Measurements from ENCODE around the gene SEC14L3.

The SEC14L3 gene

DNA sequence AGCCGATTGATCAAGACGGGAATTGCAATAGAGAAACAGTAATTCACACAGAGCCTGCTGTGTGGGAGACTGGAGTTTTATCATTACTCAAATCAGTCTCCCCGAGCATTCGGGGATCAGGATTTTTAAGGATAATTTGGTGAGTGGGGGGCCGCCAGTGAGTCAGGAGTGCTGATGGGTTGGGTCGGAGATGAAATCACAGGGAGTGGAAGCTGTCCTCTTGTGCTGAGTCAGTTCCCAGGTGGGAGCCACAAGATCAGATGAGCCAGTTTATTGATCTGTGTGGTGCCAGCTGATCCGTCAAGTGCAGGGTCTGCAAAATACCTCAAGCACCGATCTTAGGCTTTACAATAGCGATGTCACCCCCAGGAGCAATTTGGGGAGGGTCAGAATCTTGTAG lies 30.7 kb downstream of the SEC14L3 start:
- no peak for DNase-seq

DNA sequence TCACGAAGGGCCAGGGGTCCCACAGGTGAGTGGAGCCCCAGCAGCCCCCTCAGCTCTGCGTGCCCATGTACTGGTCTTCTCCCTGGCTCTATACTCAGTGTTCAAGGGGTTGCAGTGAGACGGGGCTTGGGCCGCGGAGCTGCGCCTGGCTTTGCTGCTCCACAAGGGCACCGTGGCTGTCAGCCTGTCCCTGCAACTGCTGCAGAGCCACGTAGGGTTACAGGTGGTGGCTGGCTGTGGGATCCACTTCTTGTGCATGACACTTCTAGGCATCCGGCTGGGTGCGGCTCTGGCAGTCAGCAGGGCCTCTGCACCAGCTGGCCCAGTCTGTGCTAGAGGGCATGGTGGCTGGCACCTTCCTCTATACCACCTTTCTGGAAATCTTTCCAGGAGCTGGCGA lies 32.0 kb downstream of the SEC14L3 start:
- DNase-seq, result no peak

DNA sequence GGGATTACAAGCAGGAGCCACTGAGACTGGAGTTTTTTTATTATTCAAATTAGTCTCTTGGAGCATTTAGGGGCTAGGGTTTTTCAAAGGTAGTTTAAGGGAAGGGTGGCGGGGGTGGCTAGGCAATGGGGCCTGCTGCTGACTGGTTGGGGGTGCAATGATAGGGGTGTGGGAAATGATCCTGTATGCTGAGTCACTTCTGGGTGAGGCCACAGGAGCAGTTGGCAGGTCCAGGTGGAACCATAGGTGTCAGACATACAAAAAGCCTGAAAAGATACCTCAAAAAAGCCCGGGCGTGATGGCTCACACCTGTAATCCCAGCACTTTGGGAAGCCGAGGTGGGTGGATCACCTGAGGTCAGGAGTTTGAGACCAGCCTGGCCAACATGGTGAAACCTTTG lies 32.6 kb downstream of the SEC14L3 start:
- DNase-seq, result no peak

DNA sequence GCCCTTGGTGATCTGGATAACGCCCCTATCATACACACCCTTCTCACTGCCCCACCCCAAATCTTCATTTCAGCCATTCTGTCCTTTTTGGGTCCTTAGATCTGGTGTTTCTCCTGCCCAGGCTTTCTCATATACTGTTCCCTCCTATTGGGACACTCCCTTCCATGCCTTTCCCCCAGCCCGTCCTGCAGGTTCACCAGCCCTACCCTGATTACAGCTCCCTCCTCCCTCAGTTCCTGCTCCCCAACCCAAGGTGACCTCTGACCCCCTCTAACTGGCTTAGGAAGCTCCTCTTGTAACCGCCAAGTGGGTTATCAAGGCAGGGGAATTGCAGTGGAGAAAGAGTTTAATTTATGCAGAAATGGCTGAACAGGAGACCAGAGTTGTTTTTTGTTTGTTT lies 33.3 kb downstream of the SEC14L3 start:
- no peak for DNase-seq

DNA sequence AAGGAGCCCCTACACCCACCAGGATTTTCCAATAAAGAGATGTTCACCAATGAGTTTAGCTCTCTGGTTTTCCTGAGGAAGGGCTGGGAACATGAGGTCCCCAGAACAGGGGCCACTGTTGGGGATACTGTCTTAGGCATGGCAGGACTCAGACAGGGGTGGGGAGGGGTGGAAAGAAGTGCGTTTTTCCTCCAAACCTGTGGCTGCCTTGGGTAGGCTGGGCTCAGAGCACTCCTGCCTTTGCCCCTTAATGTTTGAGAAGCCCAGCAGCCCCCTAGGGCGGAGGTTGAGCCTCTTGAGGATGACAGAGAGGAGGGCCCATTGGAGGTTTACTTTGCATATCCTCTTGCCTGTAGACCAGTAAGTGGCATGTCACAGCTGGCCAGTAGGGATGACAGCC lies 35.6 kb downstream of the SEC14L3 start:
- DNase-seq, result no peak

DNA sequence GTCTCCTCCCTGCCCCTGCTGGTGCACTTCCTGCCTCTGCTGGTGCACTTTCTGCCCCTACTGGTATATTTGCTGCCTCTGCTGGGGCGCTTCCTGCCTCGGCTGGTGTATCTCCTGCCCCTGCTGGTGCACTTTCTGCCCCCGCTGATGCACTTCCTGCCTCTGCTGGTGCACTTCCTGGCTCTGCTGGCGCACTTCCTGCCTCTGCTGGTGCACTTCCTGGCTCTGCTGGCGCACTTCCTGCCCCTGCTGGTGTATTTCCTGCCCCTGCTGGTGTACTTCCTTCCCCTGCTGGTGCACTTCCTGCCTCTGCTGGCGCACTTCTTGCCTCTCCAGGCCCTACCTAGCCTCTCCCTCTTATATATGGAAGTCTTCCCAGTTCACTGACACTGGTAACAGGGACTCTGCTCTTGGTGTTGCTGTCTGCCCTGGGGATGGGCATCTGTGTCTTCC lies 36.1 kb downstream of the SEC14L3 start:
- DNase-seq, result peak; percentile 71 to 75

DNA sequence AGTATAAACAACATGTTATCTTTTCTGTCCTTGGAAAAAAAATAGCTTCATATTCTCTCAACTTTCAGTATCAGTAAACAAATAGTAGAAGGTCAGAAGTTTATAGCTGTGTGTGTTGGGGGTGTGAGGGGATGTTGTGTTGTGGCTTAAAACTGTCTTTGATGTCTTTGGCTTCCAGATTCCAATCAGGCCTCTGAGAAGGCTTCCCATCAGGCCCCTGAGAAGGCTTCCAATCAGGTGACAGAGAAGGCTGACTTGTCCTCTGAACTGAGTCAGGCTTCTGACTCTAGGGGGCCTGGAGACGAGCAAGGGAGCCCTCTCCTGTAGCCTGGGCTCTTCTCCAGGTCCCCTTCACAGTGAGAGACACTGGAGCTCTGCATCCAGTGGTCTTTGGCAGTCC lies 37.0 kb downstream of the SEC14L3 start:
- DNase-seq, result no peak

DNA sequence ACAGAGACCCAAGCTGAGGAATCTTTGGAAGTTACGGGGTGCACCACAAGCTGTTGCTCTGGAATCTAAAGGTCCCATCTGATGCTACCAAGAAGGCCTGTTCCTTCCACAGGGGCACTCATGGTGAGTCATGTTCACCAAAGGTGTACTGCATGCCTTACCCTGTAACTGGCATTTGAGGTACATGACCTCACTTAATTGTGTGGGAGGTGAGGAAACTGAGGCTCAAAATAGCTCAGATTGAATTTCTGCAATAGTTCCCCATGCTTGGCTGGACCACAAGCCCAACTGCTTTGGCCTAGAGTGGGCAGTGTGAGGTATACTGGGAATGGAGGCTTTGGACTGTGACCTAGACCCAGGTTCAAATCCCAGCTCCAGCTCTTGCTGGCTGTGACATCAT lies 38.0 kb downstream of the SEC14L3 start:
- DNase-seq, result no peak

DNA sequence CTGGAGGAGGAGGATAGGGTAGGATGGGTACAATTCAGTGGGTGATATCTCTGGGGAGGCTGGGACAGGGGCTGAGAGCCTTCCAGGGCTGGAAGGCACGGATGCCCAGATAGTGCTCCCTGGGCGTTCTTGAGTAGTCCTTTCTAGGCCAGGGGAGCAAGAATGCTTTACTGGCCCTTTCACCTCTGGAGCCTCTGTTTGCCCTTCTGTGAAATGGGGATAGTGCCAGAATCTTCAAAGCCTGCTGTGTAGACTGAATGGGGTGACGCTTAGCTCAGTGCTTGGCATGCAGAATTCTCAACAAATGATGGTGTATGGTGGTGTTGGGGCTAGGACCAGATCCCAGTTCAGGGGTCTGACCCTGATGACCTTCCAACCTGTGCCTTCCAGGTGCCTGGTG lies 38.6 kb downstream of the SEC14L3 start:
- no peak for DNase-seq

DNA sequence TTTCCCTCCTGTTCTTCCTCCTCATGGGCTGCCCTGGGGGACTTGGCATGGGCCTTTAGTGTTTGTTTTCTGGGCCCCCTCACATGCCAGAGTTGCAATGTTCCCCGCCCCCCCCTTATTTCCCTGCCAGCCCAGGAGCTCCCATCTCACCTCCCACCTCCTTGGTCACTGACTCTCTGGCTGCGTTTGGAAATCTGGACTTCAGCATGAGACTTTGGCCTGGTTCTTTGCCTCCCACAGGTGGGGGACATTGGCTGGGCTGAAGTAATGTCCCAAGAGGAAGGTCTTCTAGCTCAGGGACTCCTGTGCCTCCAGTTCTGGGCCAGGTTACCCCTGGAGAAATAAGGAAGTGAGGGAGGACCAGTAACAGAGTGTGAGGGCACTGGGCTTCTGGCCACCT lies 39.3 kb downstream of the SEC14L3 start:
- DNase-seq, result no peak

DNA sequence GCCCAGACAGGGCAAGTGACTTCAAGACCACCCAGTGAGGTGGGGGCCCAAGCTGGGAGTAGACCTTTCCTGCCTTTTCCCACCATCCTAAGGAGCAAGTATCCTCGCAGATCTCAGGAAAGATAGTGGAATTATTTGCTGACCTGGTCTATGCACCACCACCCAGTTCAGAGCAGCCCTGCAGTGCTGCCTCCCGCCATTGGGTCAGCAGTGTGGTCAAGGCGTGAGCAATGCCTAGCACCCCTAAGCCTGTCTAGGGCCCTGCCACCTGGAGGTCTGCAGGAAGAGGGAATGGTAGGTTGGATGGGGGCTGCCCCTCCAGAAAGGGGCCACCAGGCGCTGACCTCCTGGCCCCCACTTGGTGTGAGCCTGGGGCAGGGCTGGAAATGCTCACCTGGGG lies 39.7 kb downstream of the SEC14L3 start:
- no peak for DNase-seq

DNA sequence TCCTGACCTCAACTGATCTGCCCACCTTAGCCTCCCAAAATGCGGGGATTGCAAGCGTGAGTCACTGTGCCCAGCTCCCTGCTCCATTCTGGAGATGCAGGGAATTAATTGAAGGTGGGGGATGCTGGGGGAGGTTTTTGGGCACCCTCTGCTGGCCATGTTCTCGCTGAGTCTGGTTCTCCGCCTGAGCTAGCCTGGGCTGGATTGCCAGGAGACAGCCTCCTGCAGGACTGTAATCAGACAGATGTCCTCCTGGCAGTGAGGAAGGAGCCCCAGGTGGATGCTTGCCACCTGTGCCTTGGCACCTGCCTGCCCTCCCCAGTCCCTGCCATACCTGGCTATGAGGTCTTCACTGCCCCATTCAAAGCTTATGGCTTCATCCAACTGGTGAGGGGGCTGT lies 40.9 kb downstream of the SEC14L3 start:
- DNase-seq, result no peak

DNA sequence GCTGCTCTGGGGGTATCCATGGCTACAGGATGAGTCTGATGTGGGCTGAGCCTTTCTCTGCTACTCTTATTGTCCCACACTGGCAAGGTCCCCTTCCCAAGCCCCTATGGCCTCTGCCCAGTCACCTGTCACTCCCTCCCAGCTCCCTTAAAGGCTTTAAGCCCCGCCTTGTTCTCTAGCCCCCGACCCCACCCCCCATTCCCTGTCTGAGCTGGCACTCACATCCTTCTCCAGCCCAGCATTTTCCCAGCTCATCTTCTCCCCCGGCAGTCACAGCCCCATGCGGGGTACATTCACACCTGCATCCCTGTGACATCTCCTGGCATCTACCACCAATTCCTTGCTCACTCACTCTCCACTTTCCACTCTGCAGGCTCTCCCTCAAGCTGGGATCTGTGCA lies 41.9 kb downstream of the SEC14L3 start:
- no peak for DNase-seq

DNA sequence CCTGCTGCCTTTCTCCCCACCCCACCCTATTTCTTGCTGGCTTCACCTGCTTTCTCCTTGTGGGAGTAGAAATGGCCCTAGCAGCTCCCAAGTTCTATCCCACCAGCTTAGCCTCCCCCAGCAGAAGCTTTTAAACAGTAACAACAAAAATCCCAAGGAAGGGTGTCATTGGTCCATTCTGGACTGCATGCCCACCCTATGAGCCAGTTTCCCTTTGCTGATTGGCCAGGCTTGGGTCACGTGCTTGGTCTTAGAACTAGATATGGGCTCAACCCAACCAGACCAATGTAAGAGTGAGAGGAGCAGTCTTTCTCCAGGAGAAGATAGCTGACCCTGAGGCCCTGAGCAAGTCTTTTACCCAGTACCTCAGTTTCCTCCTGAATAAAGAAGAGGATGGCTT lies 43.9 kb downstream of the SEC14L3 start:
- DNase-seq, result no peak

DNA sequence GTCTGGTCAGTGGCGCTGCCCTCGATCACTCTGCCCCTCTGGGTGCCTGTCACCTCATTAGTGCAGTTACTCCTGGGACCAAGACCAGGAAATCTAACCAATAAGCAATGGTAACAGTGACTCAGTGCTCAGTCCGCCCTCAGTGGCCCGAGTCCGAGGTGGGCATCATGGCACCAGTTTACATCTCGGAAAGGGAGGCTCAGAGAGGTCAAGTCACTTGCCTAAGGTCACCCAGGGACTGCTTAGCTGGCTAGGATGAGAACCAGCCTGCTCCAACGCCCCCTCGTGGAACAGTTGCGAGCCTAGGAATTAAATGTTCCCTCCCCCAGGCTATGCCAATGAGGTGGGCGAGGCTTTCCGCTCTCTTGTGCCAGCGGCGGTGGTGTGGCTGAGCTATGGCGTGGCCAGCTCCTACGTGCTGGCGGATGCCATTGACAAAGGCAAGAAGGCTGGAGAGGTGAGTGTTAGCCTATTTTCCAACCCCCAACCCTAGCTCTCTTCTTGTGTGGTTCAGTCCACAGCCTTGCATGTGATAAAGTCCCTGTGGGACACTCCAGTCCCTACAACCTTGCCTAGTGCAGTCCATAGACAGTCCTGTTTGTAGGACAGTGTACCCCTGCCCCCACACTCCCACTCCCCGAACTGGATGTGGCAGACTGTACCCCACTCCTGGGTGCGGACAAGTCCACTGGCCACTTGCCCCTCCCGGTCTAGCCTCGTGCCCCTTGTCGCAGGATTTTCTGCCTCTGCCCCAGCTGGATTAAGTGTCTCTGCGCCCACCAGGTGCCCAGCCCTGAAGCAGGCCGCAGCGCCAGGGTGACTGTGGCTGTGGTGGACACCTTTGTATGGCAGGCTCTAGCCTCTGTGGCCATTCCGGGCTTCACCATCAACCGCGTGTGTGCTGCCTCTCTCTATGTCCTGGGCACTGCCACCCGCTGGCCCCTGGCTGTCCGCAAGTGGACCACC lies 45.1 kb downstream of the SEC14L3 start:
- DNase-seq, result peak; percentile 87 to 90

DNA sequence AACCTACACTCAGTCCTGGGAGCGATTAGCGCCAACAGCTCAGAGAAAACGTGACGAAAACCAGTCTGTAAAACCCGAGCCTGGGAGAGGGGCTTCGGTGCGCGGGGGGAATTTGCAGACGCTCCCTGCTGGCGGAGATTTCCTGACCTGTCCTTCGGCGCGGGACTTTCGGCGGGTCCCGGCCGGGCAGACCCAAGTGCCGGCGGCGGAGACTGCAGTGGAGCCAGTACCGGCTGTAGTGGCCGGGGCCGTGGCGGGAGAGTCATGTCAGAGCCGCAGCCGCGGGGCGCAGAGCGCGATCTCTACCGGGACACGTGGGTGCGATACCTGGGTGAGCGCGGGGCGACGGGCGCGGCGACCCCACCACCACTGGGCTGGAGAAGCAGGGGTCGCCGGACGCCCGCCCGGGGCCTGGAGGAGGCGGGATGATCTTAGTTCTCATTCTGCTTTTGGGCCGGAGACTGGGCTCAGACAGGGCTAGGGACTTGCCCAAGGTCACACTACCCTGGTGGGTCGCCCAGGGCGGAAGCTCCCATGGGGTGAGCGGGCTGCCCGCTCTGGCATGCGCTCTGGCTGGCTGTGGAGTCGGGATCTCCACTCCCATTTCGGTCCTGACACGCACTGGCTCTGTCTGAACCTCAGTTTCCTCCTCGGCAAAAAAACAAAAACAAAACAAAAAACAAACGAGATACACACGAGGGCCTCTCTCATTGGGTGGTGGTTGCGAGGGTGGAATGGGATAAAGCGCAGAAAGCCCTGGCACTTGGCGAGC lies 46.0 kb downstream of the SEC14L3 start, which contains the start of gene MTFP1:
MTFP1 (plus strand) TSS at position 153 of the 772 bp plus-strand sequence; CDS start at position 265, 112 bp downstream.
- DNase-seq, result peak; percentile 47 to 54

DNA sequence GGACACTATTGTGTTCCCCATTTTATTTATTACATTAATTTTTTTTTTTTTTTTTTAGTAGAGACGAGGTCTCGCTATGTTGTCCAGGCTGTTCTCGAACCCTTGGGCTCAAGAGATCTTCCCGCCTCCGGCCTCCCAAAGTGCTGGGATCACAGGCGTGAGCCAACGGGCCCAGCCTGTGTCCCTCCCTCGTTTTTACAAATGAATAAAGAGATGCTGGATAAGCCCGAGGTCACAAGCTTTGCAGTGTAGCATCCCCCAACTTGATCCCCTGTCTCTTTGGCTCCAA lies 46.5 kb downstream of the SEC14L3 start:
- DNase-seq, result no peak

DNA sequence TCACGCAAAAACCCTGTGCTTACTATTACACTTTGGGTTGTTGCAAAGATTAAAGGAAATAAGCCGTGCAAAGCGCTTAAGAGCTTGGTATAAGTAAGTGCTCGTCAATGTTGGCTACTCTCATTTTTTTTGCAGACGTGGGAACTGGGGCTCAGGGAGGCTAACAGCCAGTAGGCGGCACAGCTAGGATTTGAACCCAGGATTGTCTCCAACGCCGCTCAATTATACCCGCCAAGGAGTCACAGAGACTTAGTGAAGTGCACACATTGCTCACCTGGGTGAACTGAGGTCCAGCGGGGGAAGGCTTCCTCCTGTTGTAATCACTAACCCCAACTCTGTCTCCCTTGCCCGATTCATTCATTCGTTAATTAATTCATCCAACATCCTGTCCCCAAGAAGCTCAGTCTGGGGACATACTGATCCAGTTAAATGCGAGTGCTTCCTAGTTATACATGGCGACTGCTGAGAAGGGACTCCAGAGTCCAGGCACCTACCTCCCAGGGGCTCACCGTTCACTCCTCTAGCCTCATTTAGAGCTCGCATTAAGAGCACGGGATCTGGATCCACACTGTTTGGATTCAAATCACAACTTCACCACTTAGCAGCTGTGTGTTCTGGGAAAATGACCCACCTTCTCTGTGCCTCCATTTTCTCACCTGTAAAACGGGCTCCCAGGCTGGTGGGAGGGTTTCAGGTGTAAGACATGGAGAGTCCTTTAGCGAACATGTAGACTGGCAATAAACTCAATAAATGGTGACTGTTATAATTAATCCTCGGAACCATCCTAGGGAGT lies 47.1 kb downstream of the SEC14L3 start:
- no peak for DNase-seq

DNA sequence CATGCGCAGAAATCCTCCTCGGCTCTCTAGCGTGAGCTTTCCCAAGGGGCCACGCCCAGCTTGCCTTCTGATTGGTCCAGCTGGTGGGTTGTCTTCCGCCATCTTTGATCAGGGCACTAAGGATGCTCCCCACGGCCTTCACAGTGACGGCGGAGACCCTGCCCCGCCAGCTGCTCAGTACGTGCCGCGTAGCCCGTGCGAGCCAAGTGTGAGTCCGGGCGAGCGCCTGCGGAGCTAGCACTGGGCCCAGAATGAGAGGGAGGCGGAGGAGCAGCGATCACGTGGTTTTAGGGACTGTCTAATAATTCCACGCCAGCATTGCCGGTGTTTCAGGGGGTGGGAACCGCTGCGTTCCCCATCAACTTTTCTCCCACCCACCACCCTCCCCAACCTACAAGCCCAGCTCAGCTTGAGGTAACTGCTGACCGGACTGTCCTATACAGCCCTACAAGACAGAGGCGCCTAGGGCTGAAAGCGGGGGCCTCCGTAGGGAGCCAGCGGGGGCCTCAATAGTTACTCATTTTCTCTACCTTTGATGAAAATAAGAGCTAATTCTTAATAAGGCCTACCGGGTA lies 47.8 kb downstream of the SEC14L3 start:
- peak; percentile 96 to 99 for DNase-seq

DNA sequence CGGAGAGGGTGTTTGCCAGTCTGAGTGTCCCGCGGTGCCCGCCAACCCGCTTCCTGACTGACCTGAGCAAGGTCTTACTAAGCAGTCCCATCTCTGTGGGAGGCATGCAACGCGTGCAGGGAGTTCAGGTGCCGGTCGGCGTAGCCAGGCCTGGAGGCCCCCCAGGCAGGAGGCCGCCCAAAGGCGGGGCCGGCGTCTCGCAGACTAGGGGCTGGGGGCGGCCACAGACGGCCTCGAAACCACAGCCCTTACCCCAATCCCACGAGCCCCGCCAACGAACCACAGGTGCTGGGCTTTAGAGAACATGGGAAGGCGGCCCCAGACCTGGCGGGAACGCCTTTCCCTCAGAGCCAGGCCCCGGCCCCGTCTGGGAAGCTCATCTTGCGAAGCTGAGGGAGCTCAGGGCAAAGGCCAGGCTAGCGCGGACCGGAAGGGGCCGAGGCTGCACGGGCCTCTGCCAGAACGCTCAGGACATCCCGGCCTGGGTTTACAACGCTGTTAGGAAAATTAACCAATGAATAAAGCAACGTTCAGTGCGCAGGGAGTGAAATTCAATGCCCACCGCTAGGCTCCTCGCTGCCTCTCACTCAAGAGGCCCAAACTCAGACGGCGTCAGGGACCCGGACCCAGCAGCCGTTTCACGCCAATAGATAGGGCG lies 48.4 kb downstream of the SEC14L3 start:
- DNase-seq, result peak; percentile 37 to 56

DNA sequence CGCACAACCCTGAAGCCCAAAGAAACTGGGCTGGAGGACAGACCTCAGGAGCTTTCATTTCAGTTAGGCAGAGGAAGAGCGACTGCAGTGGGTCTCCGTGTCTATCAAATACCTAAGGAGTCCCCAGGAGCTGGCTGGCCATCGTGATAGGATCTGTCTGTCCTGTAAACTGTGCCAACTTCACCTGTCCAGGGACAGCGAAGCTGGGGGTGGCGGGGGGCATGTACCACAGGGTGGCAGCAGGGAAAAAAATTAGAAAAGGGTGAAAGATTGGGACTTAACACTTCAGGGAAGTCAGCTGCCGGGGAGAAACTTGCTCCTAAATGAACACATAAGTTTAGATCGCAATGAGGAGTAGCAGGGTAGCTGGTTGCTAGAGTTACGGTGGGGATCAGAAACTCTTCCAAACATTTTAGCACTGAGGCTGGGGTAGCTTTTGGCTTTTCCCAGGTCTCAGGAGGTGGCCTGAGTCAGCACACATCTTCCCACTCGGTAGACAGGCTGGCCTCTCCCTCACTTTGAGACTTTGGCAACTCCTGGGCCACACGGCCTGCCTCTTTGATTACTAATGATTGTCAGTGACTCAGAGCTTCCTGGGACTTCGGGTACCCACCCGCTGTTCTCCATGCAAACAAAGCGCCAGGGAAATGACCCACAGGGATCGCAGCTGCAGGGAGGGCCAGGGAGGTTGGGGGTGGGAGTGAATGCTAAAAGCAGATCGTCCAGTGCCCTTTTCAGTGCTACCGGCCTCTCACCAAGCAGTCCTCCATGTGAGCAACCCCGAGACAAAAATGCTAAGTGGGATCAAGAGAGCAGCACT lies 49.1 kb downstream of the SEC14L3 start:
- peak; percentile 31 to 40 for DNase-seq
